ENCODE data around the gene CMTM5. TPM values are rescaled to one million over a fixed set of nuclear protein-coding genes. Genes with fewer than 3 reads are reported as not detected.

CMTM5 gene
- total RNA-seq, 5 donors from 2014 or later (not counting 1 experiment from before 2014, with no cell fraction given) = not detected

- H3K4me3 Mint-ChIP-seq = no peak overlapping the region
- no peaks in the 10 kb centered on the region for H3K4me1 ChIP-seq (ENCODE audit: control insufficient read depth in 1 of 2, extremely low read depth in 1 of 2, insufficient read depth in 2 of 2, low read length in 2 of 2)
- H3K27ac Mint-ChIP-seq = no peak overlapping the region
- H3K27ac ChIP-seq (ENCODE audit: low read length) = no peak overlapping the region
- H3K9me3 ChIP-seq = no peaks in the 10 kb centered on the region
- DNase-seq = no peak
- H3K36me3 Mint-ChIP-seq = no peaks in the 10 kb centered on the region
- CTCF ChIA-PET = interaction anchor here (0.9 to 2.4 kb wide), 13 partner anchors 10 to 312 kb away, joined by 3 to 9 read pairs (median 5); partner anchors contain the start of gene PABPN1 (in 1 of the 2)
- peaks cover 9 to 18% of the 10 kb centered on the region in 2 donors for H3K27me3 Mint-ChIP-seq
- H3K9me3 Mint-ChIP-seq = no peaks in the 10 kb centered on the region
- no peak overlapping the region for H3K4me3 ChIP-seq (ENCODE audit: control insufficient read depth in 1 of 2, extremely low read depth in 1 of 2, low read length in 1 of 2)
- POLR2A ChIA-PET = no interaction called here
- no peaks in the 10 kb centered on the region for H3K36me3 ChIP-seq (ENCODE audit: control insufficient read depth in 2 of 2, extremely low read depth in 1 of 2, insufficient read depth in 1 of 2, low read length in 1 of 2)
- H3K27me3 ChIP-seq (replicated peaks in 1 of 2; ENCODE audit: control insufficient read depth in 2 of 2, extremely low read depth in 1 of 2, insufficient read depth in 2 of 2, low read length in 1 of 2) = peaks cover 0 to 54% of the 10 kb centered on the region in 2 experiments
- ATAC-seq (replicated peaks in 1 of 4) = peak in 3 of 4 experiments; percentile 12 to 44 (median 25)
- H3K4me1 Mint-ChIP-seq = no peaks in the 10 kb centered on the region
- 80% methylated on average over 15 of the region's 16 CpGs for WGBS (ENCODE audit: insufficient coverage)
Observed at GRCh38 chr14:23380197-23380914, 3.5 kb downstream of the CMTM5 start.

- POLR2A ChIA-PET = no interaction called here
- 67% methylated on average over 4 of the region's 4 CpGs for WGBS (ENCODE audit: insufficient coverage)
- no peak overlapping the region for H3K4me3 ChIP-seq (ENCODE audit: control insufficient read depth in 1 of 2, extremely low read depth in 1 of 2, low read length in 1 of 2)
Observed at GRCh38 chr14:23380976-23381375, 4.1 kb downstream of the CMTM5 start.

GRCh38 chr14:23381871-23382270, 5.0 kb downstream of the CMTM5 start:
- CTCF ChIA-PET = interaction anchor here in 1 of 2 donors (0.6 kb wide), 1 partner anchor 620 kb away, joined by 10 read pairs; no protein-coding TSS in a partner anchor
- DNase-seq (no peak), ATAC-seq (replicated peaks in 1 of 4) (no peak)
- POLR2A ChIA-PET = no interaction called here
- H3K9me3 Mint-ChIP-seq = no peaks in the 10 kb centered on the region
- Histone ChIP-seq H3K9me3 (no peaks in the 10 kb centered on the region), H3K4me3 (ENCODE audit: control insufficient read depth in 1 of 2, extremely low read depth in 1 of 2, low read length in 1 of 2) (no peak overlapping the region), H3K36me3 (ENCODE audit: control insufficient read depth in 2 of 2, extremely low read depth in 1 of 2, insufficient read depth in 1 of 2, low read length in 1 of 2) (no peaks in the 10 kb centered on the region), H3K4me1 (ENCODE audit: control insufficient read depth in 1 of 2, extremely low read depth in 1 of 2, insufficient read depth in 2 of 2, low read length in 2 of 2) (no peaks in the 10 kb centered on the region), H3K27ac (ENCODE audit: low read length) (no peak overlapping the region), H3K27me3 (replicated peaks in 1 of 2; ENCODE audit: control insufficient read depth in 2 of 2, extremely low read depth in 1 of 2, insufficient read depth in 2 of 2, low read length in 1 of 2) (peaks cover 0 to 54% of the 10 kb centered on the region in 2 experiments)
- H3K27me3 Mint-ChIP-seq = peaks cover 9 to 18% of the 10 kb centered on the region in 2 donors
- H3K36me3 Mint-ChIP-seq = no peaks in the 10 kb centered on the region
- 20% methylated on average over 3 of the region's 3 CpGs for WGBS (ENCODE audit: insufficient coverage)
- H3K27ac Mint-ChIP-seq = no peak overlapping the region
- H3K4me1 Mint-ChIP-seq = no peaks in the 10 kb centered on the region
- H3K4me3 Mint-ChIP-seq = no peak overlapping the region

More at GRCh38 chr14:23380976-23381375, 4.1 kb downstream of the CMTM5 start:
- Mint-ChIP-seq H3K36me3 (no peaks in the 10 kb centered on the region), H3K9me3 (no peaks in the 10 kb centered on the region), H3K4me3 (no peak overlapping the region), H3K27ac (no peak overlapping the region), H3K27me3 (peaks cover 9 to 18% of the 10 kb centered on the region in 2 donors), H3K4me1 (no peaks in the 10 kb centered on the region)
- no peak overlapping the region for H3K27ac ChIP-seq (ENCODE audit: low read length)
- H3K4me1 ChIP-seq (ENCODE audit: control insufficient read depth in 1 of 2, extremely low read depth in 1 of 2, insufficient read depth in 2 of 2, low read length in 2 of 2) = no peaks in the 10 kb centered on the region
- H3K9me3 ChIP-seq = no peaks in the 10 kb centered on the region
- peaks cover 0 to 54% of the 10 kb centered on the region in 2 experiments for H3K27me3 ChIP-seq (replicated peaks in 1 of 2; ENCODE audit: control insufficient read depth in 2 of 2, extremely low read depth in 1 of 2, insufficient read depth in 2 of 2, low read length in 1 of 2)
- ATAC-seq (replicated peaks in 1 of 4) (no peak), DNase-seq (no peak)
- CTCF ChIA-PET = interaction anchor here (1.1 to 2.4 kb wide), 3 partner anchors 11 to 116 kb away, joined by 3 to 9 read pairs (median 6); no protein-coding TSS in a partner anchor
- H3K36me3 ChIP-seq (ENCODE audit: control insufficient read depth in 2 of 2, extremely low read depth in 1 of 2, insufficient read depth in 1 of 2, low read length in 1 of 2) = no peaks in the 10 kb centered on the region

- ATAC-seq (replicated peaks in 1 of 4) (no peak), DNase-seq (no peak)
- CTCF ChIA-PET = no interaction called here
- Histone ChIP-seq H3K9me3 (no peaks in the 10 kb centered on the region), H3K36me3 (ENCODE audit: control insufficient read depth in 2 of 2, extremely low read depth in 1 of 2, insufficient read depth in 1 of 2, low read length in 1 of 2) (no peaks in the 10 kb centered on the region), H3K4me3 (ENCODE audit: control insufficient read depth in 1 of 2, extremely low read depth in 1 of 2, low read length in 1 of 2) (no peak overlapping the region), H3K4me1 (ENCODE audit: control insufficient read depth in 1 of 2, extremely low read depth in 1 of 2, insufficient read depth in 2 of 2, low read length in 2 of 2) (no peaks in the 10 kb centered on the region), H3K27ac (ENCODE audit: low read length) (no peak overlapping the region), H3K27me3 (replicated peaks in 1 of 2; ENCODE audit: control insufficient read depth in 2 of 2, extremely low read depth in 1 of 2, insufficient read depth in 2 of 2, low read length in 1 of 2) (peaks cover 0 to 51% of the 10 kb centered on the region in 2 experiments)
- Mint-ChIP-seq H3K9me3 (no peaks in the 10 kb centered on the region), H3K27ac (no peak overlapping the region), H3K36me3 (no peaks in the 10 kb centered on the region), H3K4me3 (no peak overlapping the region), H3K27me3 (peaks cover 9 to 17% of the 10 kb centered on the region in 2 donors), H3K4me1 (no peaks in the 10 kb centered on the region)
- WGBS (ENCODE audit: insufficient coverage) = 83% methylated on average over 1 of the region's 6 CpGs
- POLR2A ChIA-PET = no interaction called here
Observed at GRCh38 chr14:23382276-23382675, 5.4 kb downstream of the CMTM5 start.

- H3K9me3 Mint-ChIP-seq = no peaks in the 10 kb centered on the region
- H3K27me3 Mint-ChIP-seq = peaks cover 9 to 16% of the 10 kb centered on the region in 2 donors
- POLR2A ChIA-PET = no interaction called here
- no peaks in the 10 kb centered on the region for H3K36me3 Mint-ChIP-seq
- CTCF ChIA-PET = interaction anchor here in 1 of 2 donors (1.2 kb wide), 1 partner anchor 56 kb away, joined by 3 read pairs; no protein-coding TSS in a partner anchor
- Histone ChIP-seq H3K4me3 (ENCODE audit: control insufficient read depth in 1 of 2, extremely low read depth in 1 of 2, low read length in 1 of 2) (no peak overlapping the region), H3K27ac (ENCODE audit: low read length) (no peak overlapping the region), H3K27me3 (replicated peaks in 1 of 2; ENCODE audit: control insufficient read depth in 2 of 2, extremely low read depth in 1 of 2, insufficient read depth in 2 of 2, low read length in 1 of 2) (peaks cover 0 to 49% of the 10 kb centered on the region in 2 experiments), H3K9me3 (no peaks in the 10 kb centered on the region), H3K4me1 (ENCODE audit: control insufficient read depth in 1 of 2, extremely low read depth in 1 of 2, insufficient read depth in 2 of 2, low read length in 2 of 2) (no peaks in the 10 kb centered on the region), H3K36me3 (ENCODE audit: control insufficient read depth in 2 of 2, extremely low read depth in 1 of 2, insufficient read depth in 1 of 2, low read length in 1 of 2) (no peaks in the 10 kb centered on the region)
- DNase-seq (no peak), ATAC-seq (replicated peaks in 1 of 4) (no peak)
- no peaks in the 10 kb centered on the region for H3K4me1 Mint-ChIP-seq
- no peak overlapping the region for H3K27ac Mint-ChIP-seq
- 11% methylated on average over 3 of the region's 10 CpGs for WGBS (ENCODE audit: insufficient coverage)
- no peak overlapping the region for H3K4me3 Mint-ChIP-seq
Observed at GRCh38 chr14:23382731-23383440, 6.0 kb downstream of the CMTM5 start.

- Mint-ChIP-seq H3K27me3 (peaks cover 22 to 27% of the 10 kb centered on the region in 2 donors), H3K4me1 (no peaks in the 10 kb centered on the region), H3K4me3 (no peak overlapping the region), H3K27ac (no peak overlapping the region), H3K9me3 (no peaks in the 10 kb centered on the region), H3K36me3 (no peaks in the 10 kb centered on the region)
- ChIA-PET CTCF (no interaction called here), POLR2A (no interaction called here)
- DNase-seq = no peak
- 92% methylated on average over 20 of the region's 29 CpGs for WGBS (ENCODE audit: insufficient coverage)
- Histone ChIP-seq H3K4me1 (ENCODE audit: control insufficient read depth in 1 of 2, extremely low read depth in 1 of 2, insufficient read depth in 2 of 2, low read length in 2 of 2) (no peaks in the 10 kb centered on the region), H3K27ac (ENCODE audit: low read length) (no peak overlapping the region), H3K4me3 (ENCODE audit: control insufficient read depth in 1 of 2, extremely low read depth in 1 of 2, low read length in 1 of 2) (no peak overlapping the region), H3K36me3 (ENCODE audit: control insufficient read depth in 2 of 2, extremely low read depth in 1 of 2, insufficient read depth in 1 of 2, low read length in 1 of 2) (no peaks in the 10 kb centered on the region), H3K27me3 (replicated peaks in 1 of 2; ENCODE audit: control insufficient read depth in 2 of 2, extremely low read depth in 1 of 2, insufficient read depth in 2 of 2, low read length in 1 of 2) (peaks cover 0 to 48% of the 10 kb centered on the region in 2 experiments), H3K9me3 (no peaks in the 10 kb centered on the region)
- ATAC-seq (replicated peaks in 1 of 4) = no peak
Observed at GRCh38 chr14:23384364-23385080, 7.7 kb downstream of the CMTM5 start.
